Pulmonary artery endothelial cell (primary cell): Measurements from ENCODE around the gene PCNT. TPM values are rescaled to one million over a fixed set of nuclear protein-coding genes. Genes with fewer than 3 reads are reported as not detected.

Source experiments
- DNase-seq: peaks from one replicate; pipeline ENCODE4 v3.0.0-alpha.2; 2011; ENCODE audit warnings: low read depth, low spot score
- total RNA-seq: library from RNA; depleted of rRNA; stranded (reverse); fragments of >200 nt; gene quantifications from 2 replicates; pipeline ENCODE4 v1.2.3, GENCODE V29; 2014

Gene PCNT, protein sequence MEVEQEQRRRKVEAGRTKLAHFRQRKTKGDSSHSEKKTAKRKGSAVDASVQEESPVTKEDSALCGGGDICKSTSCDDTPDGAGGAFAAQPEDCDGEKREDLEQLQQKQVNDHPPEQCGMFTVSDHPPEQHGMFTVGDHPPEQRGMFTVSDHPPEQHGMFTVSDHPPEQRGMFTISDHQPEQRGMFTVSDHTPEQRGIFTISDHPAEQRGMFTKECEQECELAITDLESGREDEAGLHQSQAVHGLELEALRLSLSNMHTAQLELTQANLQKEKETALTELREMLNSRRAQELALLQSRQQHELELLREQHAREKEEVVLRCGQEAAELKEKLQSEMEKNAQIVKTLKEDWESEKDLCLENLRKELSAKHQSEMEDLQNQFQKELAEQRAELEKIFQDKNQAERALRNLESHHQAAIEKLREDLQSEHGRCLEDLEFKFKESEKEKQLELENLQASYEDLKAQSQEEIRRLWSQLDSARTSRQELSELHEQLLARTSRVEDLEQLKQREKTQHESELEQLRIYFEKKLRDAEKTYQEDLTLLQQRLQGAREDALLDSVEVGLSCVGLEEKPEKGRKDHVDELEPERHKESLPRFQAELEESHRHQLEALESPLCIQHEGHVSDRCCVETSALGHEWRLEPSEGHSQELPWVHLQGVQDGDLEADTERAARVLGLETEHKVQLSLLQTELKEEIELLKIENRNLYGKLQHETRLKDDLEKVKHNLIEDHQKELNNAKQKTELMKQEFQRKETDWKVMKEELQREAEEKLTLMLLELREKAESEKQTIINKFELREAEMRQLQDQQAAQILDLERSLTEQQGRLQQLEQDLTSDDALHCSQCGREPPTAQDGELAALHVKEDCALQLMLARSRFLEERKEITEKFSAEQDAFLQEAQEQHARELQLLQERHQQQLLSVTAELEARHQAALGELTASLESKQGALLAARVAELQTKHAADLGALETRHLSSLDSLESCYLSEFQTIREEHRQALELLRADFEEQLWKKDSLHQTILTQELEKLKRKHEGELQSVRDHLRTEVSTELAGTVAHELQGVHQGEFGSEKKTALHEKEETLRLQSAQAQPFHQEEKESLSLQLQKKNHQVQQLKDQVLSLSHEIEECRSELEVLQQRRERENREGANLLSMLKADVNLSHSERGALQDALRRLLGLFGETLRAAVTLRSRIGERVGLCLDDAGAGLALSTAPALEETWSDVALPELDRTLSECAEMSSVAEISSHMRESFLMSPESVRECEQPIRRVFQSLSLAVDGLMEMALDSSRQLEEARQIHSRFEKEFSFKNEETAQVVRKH (N-terminal part only)
- 18.1 and 31.5 TPM in 2 replicates for total RNA-seq

GRCh38 chr21:46323710-46324389 is at the start of gene PCNT, which contains the start of gene C21orf58:
TSS of gene PCNT (plus strand) at chr21:46324156. CDS start at chr21:46324229, 73 bp downstream.
TSS of gene C21orf58 (minus strand) at chr21:46323870. CDS start at chr21:46322738, 1,132 bp downstream.
- DNase-seq, result peak; percentile 90

- no peak for DNase-seq
Measured at GRCh38 chr21:46274797-46275390, 49.1 kb upstream of the PCNT start.

DNA sequence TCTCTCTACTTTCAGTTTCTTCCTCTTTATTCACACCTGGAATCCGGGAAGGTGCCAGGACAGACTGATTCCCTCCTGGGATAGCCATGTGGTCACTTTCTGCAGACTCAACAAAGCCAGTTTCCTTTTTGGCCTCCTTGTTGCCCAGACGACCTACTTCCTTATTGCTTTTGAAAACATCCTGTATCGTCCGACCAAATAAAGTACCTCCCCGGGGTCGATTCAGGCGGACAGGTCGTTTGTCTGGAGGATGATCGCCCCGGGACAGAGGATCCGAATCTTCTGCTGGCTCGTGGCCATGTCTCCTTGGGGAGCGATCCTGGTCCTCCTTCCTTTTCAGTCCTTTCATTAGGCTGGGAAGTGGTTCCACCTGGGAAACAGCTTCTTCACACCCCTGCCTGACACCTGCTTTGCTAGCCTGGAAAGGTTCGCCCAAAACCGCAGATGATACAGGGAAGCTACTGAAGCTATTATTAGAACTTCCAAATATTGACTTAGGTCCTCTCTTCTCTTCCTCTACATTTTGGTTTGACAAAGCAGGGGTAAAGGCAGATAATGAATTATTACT is 39.8 kb upstream of the PCNT start:
- DNase-seq, result no peak

GRCh38 chr21:46284733-46285132 is 39.2 kb upstream of the PCNT start:
- no peak for DNase-seq

DNA sequence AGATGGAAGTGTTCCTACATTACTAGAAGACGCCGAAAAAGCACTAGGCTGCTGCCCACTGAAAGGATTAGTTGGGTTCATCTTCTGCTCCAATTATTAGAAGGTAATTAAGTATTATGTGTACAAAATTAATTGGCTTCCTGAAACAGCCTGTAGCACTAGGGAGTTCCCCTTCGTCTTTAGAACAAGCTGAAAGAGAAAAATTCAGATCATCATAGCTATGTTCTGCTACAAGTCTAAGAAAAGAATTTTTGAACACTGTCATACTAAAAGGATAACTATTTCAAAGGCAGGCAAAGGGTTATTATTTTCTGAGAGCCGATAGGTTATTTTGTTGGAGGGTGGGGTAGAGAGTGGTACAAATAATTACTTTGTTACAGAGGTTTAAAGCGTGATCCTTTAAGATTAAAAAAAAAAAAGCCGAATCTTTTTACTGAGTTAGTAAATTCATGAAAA is 38.7 kb upstream of the PCNT start, which contains the start of gene MCM3AP:
Gene MCM3AP (minus strand): TSS at position 406 of the 456 bp plus-strand sequence. CDS start 325 bp downstream, at position 81.
- no peak for DNase-seq

DNA sequence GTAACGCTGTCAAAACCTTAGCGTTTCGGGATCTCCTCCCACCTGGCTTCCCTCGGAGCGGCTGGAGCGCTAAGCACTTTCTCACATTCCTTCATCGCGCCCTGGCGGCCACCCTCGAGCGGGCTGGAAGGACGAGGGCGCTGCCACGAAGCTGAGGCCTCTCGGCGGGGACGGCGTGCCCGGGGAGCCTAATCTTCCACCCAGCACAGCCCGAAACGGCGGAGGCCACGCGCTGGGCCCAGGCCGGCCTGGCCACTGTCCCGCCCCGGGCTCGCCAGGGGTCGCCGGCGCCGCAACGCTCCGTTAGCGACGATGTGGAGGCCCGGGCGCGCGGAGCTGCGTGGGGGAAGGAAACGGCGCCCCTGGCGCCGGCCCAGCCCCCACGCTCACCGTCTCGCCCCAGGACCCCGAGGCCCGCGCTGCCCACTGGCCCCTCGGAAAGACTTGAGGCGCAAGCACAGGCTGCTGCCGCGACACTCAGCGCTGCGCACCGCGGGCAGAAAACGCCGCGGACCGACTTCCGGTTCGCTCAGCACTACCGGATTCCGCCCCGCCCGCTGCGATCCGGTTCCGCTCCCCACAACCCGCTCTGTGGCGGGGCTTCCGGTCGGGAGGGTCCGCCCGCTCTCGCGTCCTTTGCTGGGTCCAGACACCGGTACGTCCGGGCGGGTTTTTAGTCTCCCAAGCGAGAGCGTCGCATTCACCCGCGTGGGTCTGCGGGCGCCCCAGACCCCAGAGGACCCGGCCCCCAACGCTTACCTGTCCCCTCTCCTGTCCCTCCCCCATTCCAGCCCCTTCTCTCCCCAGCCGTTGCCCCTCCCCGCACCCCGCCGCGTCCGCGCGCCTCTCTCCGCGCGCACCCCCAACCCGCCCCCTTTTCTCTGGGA is 38.0 kb upstream of the PCNT start, which contains the start of gene YBEY:
Gene YBEY (plus strand): TSS at position 582 of the 887 bp plus-strand sequence. CDS start 572 bp downstream, outside the sequence.
- DNase-seq, result peak; percentile 66

DNA sequence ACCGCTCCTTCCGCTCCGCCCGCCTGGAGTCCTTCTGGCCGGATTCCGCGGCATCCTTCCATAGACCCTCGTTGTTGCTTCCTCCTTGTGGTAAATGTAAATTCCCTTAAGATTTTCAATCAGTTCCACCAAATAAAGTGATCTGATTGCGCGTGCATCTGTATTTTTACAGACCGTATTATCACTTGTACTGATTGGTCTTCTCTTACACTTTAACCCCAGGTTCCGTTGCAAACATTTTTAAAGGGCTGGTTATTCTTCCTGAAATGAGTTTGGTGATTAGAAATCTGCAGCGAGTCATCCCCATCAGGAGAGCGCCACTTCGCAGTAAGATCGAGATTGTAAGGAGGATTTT is 37.3 kb upstream of the PCNT start:
- no peak for DNase-seq

DNA sequence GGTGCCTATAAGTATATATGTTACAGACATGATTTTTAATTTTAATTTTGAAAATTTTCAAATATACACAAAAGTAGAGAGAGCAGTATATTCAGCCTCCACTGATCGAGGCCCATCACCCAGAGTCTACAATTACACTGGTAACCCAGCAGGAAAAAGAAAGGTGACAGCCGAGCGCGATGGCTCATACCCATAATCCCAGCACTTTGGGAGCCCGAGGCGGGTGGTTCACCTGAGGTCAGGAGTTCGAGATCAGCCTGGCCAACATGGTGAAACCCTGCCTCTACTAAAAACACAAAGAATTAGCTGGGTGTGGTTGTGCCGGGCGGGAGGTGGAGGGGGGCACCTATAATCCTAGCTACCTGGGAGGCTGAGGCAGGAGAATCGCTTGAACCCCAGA is 36.4 kb upstream of the PCNT start:
- DNase-seq, result no peak

DNA sequence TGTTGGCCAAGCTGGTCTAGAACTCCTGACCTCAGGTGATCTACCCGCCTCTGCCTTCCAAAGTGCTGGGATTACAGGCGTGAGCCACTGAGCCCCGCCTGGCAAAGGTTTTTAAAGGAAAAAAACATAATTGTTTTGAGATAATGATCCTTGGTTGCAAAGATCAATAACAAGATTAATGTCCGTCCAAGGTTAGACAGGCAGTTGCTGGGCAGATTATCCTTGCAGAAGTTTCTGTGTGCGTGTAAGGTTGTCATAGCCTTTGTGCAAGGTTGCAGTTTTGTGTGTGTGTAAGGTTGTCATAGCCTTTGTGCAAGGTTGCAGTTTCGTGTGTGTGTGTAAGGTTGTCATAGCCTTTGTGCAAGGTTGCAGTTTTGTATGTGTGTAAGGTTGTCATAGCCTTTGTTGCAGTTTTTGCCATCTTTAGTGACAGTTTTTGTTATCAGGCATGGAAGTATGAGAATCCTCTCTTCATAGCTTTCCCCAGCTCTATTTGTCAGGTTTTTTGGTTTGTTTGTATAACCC is 34.2 kb upstream of the PCNT start:
- DNase-seq, result no peak

DNA sequence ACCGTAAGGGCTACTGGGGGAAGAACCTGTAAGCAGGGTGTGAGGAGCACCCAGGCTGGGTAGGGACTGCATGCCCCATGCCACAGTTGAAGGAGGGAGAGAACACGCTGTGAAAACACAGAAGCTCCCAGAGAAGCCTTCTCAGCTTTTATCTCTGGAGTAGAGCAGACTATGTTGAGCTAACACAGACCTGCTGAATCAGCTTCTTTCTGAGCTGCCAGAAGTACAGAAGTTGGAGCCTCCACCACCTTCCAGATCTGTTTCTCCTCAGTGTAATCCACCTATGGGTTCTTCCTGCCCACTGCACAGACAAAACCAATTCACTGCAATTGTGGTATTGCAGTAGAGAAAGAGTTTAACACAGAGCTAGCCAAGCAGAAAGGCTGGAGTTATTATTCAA is 32.4 kb upstream of the PCNT start:
- DNase-seq, result no peak

- DNase-seq, result no peak
Measured at GRCh38 chr21:46294647-46295176, 29.2 kb upstream of the PCNT start.

GRCh38 chr21:46295177-46295770 is 28.7 kb upstream of the PCNT start:
- DNase-seq, result no peak

GRCh38 chr21:46295996-46296752 is 27.8 kb upstream of the PCNT start:
- DNase-seq, result no peak

DNA sequence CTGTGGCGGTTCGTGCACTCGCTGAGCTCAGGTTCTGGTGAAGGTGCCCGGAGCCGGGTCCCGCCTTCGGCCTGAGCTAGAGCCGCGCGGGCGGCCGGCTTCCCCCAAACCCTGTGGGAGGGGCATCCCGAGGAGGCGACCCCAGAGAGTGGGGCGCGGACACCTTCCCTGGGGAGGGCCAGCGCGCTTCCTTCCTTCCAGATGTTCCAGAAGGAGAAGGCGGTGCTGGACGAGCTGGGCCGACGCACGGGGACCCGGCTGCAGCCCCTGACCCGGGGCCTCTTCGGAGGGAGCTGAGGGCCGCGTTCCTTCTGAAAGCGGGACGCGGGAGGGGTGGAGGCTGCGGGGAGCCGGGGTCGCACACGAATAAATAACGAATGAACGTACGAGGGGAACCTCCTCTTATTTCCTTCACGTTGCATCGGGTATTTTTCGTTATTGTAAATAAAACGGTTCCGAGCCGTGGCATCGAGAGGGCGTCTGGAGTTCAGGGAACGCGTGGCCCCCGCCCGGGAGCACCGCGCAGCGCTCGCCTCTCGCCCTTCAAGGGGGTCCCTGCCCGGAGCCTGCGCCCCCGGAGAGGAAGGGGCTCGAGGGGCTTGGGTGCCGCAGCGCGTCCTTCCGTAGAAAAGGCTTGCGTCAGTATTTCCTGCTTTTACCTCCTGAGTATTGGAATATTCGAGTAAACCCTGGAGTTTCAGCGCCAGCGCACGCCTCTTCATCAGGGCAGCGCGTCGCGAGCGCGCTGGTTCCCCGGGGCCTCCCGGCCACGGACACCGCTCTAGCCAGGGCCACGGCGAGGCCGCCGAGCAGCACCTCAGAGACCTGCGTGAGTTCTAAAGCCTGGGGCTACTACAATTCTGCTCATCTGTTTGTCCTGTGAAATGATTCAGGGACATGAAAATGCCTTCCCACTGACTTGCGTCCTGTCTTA is 26.4 kb upstream of the PCNT start:
- no peak for DNase-seq

GRCh38 chr21:46299167-46299566 is 24.8 kb upstream of the PCNT start:
- no peak for DNase-seq

DNA sequence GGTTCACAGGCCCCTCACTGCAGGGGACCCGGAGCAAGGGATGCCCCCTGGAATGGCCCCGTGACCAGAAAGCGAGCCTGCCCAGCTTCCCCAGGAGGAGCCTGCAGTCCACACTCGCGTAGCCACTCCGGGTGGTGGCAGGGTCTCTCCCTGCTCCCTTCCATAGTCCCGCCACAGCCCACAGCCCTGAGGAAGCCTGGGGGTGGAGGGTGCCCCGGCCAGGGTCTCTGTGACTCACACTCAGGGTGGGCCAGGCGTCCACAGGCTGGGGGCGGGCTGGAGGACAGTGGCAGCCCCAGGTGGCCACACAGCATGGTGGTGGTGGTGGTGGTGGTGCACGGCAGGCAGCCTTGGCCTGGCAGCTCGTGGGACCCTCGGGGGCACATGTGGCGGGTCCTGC is 22.2 kb upstream of the PCNT start:
- DNase-seq, result no peak
